SH-SY5Y (cell line): ENCODE results near the gene CTIF.

Source experiments
- GATA2 ChIP-seq: IDR thresholded peaks from 2 replicates; pipeline ENCODE4 v1.6.1; 2011; ENCODE audit warnings: mild to moderate bottlenecking, low read depth, low read length
- GATA3 ChIP-seq: IDR thresholded peaks from 2 replicates; pipeline ENCODE4 v1.6.1; 2011; ENCODE audit warnings: low read depth, mild to moderate bottlenecking, low read length, moderate library complexity

Gene CTIF

GRCh38 chr18:48900469-48900868 lies 361.6 kb downstream of the CTIF start:
- TF ChIP-seq GATA3 (no peak), GATA2 (no peak)

GRCh38 chr18:48901145-48902022 lies 362.6 kb downstream of the CTIF start:
- TF ChIP-seq GATA2: no peak
- no peak for TF ChIP-seq GATA3

- no peak for TF ChIP-seq GATA3
- no peak for TF ChIP-seq GATA2
Observed at GRCh38 chr18:48902023-48902855, 363.4 kb downstream of the CTIF start.

DNA sequence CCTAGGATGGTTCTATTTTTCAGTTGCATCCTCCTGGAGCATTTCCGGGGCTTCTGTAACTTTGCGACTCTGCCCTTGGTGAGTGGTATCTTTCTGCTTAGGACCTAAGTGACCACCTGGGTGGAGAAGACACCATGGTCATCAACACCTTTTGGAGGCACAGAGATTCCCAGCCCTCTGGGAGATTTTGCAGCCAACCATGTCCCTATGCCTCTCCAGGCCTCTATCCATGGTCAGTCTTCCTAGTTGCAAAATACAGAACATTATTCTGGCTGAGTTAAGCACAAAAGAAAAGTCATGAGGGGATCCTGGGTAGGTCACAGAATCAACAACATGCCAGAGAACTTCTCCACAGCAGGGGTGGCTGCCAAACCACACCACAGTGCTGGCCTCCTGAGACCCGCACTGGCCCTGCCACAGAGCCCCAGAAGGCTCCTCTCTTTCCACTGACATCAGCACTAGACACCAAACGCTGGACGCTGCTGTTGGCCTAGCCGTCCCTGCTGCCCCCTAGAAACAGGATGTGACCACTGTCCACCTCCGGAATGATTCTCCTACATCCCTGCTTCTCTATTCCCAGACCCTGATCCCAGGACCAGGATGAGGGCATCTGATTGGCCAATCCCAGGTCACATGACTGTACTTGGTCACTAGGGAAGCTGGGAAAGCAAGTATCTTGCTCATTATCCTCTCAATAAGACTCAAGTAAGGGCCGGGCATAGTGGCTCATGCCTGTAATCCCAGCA lies 364.2 kb downstream of the CTIF start:
- TF ChIP-seq GATA3 (no peak), GATA2 (no peak)

DNA sequence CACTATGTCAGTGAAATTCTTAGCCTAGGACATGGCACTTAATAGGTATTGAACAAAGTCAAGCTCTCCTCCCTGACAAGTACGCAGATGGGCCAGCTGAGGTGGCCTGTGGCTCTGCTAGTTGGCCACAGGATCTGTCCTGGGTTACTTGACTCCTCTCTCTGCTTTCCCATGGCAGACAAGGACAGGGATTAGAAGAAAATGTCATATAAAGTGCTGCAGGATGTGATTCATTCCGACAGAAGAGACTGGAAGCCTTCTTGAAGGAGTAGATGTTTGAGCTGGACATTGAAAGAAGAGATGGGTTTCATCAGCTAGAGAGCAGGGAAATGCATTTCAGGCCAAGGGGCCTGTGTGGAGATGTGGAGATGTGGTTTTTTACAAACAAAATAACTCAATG lies 365.3 kb downstream of the CTIF start:
- TF ChIP-seq GATA3 (no peak), GATA2 (no peak)

- TF ChIP-seq GATA2 (no peak), GATA3 (no peak)
Observed at GRCh38 chr18:48904847-48905394, 366.1 kb downstream of the CTIF start.

DNA sequence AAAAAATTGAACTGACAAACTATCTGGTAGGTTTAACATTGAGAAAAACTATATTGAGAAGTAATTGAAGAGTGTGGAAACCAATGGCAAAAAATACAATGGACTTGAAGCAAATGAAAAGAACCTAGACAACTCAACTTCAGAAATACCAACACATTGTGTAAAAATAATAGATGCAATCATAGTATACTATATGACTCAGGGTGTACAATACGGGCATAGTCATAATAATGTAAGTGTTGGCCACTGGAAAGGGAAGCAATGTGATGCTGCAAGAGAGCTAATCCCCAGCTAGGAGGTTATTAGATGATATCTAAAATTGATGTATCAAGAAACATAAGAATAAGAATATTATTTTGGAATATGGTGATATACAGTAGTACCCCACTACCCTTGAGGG lies 366.7 kb downstream of the CTIF start:
- no peak for TF ChIP-seq GATA2
- TF ChIP-seq GATA3: no peak

DNA sequence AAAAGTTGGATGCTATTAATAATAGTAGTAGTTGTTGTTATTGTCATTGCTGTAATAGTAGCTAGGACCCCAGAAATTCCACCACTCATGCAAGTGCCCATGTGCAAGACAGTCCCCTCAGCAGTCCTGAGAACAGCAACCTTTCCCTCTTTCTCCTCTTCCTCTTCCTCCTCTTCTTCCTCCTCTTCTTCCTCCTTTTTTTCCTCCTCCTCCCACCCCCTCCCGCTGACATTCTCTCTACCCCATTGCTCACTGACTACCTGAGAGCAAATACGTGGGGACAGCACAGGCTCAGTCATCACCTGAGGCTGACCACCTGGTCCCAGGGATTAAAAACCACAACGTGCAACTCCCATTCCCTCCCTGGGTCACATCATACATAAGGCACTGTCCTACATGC lies 370.1 kb downstream of the CTIF start:
- TF ChIP-seq GATA2 (no peak), GATA3 (no peak)

- no peak for TF ChIP-seq GATA2
- no peak for TF ChIP-seq GATA3
Observed at GRCh38 chr18:48909721-48910120, 370.9 kb downstream of the CTIF start.

DNA sequence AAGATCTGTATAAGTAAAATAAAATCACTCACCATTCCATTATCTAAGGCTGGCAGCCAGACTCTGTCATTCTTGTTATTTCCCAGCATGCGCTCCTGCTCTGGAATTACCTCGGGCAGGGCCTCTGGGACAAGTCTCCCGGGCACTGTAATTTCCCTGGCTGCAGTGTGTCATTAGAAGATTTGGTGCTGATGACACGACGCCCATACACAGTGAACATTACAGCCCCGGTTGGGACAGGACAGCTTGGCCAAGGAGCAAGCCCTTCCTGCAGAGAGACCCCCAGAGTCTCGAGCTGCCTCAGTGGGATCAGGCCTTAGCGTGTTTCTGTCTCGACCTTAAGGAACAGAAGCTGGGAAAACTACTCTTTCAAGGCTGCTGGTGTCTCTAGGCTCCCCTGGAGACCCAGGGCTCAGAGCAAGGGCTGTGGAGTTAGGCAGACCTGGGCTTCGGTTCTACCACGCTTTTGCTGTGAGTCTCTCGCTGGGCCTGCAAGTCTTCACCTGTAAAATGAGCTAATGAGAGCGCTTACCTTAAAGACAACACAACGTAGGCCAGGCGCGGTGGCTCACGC lies 372.2 kb downstream of the CTIF start:
- TF ChIP-seq GATA2 (no peak), GATA3 (no peak)
